ENCODE data around the gene NR6A1. TPM values are rescaled to one million over a fixed set of nuclear protein-coding genes. Genes with fewer than 3 reads are reported as not detected.

The NR6A1 gene
- polyA plus RNA-seq, 1 experiment = 0.25 TPM

Small RNA genes within 50 kb of the gene (small RNA-seq; reads per million reads assigned to genes)
- gene MIR181A2 (ENCODE audit: insufficient read length, low read depth, low replicate concordance) (1,789 reads per million, percentile 97 among the genes with 10 or more reads in this experiment), gene MIR181B2 (ENCODE audit: insufficient read length, low read depth, low replicate concordance) (642 reads per million, percentile 96 among the genes with 10 or more reads in this experiment), gene RN7SL302P (ENCODE audit: insufficient read length, low read depth, low replicate concordance) (not detected)

Other genes starting within 250 kb of the NR6A1 start
- 2.0 and 2.5 TPM in 2 replicates for gene OLFML2A, start 5.8 kb upstream of the NR6A1 start, polyA plus RNA-seq (2011; rRNA removed)
- not detected in 2 replicates for gene WDR38, start 82.1 kb upstream of the NR6A1 start, polyA plus RNA-seq (2011; rRNA removed)
- gene RPL35, start 90.6 kb upstream of the NR6A1 start, polyA plus RNA-seq (2011; rRNA removed) = 3,181 and 3,838 TPM in 2 replicates
- gene ARPC5L, start 90.8 kb upstream of the NR6A1 start, polyA plus RNA-seq (2011; rRNA removed) = 34.0 and 41.0 TPM in 2 replicates
- 10.8 and 12.4 TPM in 2 replicates for gene GOLGA1, start 169.8 kb upstream of the NR6A1 start, polyA plus RNA-seq (2011; rRNA removed)

All from BJ (cell line).